GM18517 (cell line): ENCODE measurements around the gene CAP2.
"Not testable (repeated sequence)": the region's sequence is repeated elsewhere in the genome, so short reads cannot be mapped to it uniquely, and the experiment has no call there.

ENCODE experiments used
- ATAC-seq: cut with Tn5 transposase; IDR thresholded peaks from one replicate; pipeline ENCODE4 v1.9.1; 2021; ENCODE audit warnings: mild to moderate bottlenecking, moderate library complexity; ENCODE audit not compliant: unreplicated experiment

Gene CAP2

DNA sequence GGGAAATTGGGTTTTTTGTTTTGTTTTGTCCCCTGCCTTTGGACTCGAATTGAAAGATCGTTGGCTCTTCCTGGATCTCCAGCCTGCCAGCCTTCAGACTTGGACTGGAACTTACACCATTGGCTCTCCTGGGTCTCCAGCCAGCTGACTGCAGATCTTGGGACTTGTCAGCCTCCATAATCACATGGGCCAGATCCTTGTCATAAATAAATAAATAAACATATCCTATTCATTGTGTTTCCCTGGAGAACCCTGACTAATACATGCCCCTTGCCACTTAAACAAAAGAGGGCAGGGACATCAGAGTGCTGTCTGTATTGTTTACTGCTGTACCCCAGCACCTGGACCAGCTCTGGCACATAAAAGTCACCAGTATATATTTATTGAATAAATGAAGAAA lies 101.5 kb downstream of the CAP2 start:
- ATAC-seq = no peak

DNA sequence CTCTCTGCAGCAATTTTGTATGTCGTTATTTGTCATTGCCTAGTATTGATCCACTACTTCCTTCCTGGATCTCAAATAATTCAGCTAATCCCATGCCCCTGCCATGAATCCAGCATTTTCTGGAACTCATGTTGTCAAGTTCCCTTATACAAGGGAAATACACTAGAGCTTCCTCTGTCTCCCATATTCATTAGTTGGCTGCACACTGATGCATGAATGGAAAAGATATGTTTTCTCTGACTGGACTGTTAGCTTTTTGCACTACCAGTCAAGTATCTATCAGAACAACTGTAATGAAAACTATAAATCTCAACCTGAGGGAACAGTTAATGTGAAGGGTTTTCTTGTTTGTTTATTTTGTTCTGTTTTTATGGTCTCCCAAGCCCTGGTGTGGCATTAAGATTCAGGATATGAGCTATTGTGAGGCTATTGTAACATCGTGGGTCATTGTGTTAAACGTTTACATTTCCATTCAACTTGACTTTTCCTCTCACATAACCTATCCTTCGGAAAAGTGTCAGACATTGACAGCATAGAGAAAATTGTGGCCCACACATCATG lies 104.2 kb downstream of the CAP2 start:
- ATAC-seq = no peak

- ATAC-seq = no peak
Measured at GRCh38 chr6:17501442-17501841, 108.0 kb downstream of the CAP2 start.

- ATAC-seq = no peak
Measured at GRCh38 chr6:17501982-17502704, 108.7 kb downstream of the CAP2 start.

GRCh38 chr6:17503051-17503450 lies 109.7 kb downstream of the CAP2 start:
- ATAC-seq = no peak

DNA sequence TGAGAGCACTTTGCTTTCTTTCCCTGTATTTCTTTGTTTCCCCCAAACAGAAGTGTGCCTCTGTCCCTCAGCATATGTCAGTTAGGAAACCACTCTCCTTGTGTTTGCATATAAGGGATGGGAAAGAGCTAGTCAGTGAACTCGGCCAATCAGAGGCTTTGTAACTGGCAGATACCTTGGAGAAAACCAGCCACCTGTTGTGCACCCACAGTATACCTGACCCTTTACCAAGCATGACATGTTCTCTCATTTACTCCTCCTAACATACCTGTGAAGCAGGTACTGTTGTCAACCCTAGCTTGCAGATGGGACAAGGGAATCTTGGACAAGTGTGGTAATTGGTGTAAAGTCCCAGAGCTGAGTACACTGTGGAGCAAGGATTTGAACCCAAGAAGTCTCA lies 110.6 kb downstream of the CAP2 start:
- ATAC-seq = no peak

DNA sequence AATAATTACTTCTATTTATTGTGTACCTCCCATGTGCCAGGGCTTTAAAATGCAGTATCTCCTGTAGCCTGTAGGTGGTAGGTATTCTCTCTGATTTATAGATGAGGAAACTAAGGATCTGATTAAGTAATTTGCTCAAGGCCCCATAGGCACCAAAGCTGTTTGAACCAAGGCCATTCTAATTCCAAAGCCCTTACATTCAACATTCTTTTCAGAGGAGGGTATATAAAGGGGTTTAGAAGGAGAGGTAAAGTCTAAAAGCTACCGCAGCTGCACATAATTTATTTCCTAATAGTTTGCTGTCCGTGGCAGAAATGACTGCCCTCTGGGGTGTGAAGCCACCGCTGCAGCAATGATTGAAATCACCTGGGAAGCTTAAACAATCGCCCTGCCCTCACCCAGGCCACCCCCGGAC lies 111.7 kb downstream of the CAP2 start:
- no peak for ATAC-seq

DNA sequence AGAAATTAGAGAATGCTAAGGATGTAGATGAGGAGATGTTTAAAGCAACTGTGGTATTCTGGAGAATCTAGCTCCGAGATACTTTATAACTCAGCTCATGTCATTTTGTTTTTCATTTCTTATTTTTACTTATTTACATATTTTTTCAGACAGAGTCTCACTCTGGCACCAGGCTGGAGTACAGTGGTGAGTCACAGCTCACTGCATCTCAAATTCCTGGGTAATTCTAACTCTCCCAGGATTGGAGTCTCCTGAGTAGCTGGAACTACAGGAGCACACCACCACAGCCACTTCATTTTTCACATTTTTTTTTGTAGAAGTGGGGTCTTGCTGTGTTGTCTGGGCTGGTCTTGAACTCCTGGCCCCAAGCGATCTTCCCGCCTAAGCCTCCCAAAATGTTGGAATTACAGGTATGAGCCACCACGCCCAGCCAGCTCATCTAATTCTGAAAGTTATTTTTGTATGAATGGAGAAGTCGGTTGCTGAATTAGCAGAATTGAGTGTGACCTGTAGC lies 112.4 kb downstream of the CAP2 start:
- ATAC-seq = no peak

- ATAC-seq = no peak
Measured at GRCh38 chr6:17506531-17506930, 113.1 kb downstream of the CAP2 start.

GRCh38 chr6:17506962-17507361 lies 113.6 kb downstream of the CAP2 start:
- no peak for ATAC-seq

GRCh38 chr6:17511084-17511483 lies 117.7 kb downstream of the CAP2 start:
- ATAC-seq = no peak

- no peak for ATAC-seq
Measured at GRCh38 chr6:17511580-17511979, 118.2 kb downstream of the CAP2 start.

DNA sequence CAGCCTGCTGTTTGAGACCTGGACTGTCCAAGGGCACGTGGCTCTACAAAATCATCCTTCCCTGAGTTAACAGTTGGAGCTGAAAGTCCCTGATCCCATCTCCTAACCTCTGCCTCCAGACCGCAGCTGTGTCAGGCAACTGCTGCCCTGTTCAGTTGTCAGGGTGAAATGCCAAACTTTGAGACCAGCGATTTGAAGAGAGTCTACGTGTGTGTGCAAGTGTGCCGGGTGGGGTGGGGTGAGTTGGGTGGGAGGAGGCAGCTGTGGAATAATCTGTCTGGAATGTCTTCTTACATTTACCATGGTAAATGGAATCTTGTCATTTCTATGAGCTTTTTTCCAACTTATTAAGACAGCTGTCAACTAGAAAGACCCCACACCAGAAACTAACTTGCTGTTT lies 125.7 kb downstream of the CAP2 start:
- ATAC-seq = no peak

DNA sequence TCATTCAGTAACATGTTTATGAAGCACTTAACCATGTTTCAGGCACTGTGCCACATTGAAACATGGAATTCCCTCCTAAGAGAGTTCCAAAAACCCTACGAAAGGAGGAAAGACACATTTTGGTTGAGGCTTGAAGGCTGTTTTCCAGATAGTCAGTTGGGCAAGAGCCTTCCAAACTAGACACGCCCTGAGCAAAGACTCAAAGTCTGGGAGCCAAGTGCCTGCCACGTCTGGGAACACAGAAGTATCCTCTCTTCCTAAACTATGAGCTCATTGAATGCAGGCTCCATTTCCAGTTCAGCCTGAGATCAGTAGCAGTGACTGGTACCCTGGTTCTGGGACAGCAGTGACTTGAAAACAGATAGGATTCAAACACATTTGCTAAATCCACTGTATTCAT lies 132.2 kb downstream of the CAP2 start:
- no peak for ATAC-seq

DNA sequence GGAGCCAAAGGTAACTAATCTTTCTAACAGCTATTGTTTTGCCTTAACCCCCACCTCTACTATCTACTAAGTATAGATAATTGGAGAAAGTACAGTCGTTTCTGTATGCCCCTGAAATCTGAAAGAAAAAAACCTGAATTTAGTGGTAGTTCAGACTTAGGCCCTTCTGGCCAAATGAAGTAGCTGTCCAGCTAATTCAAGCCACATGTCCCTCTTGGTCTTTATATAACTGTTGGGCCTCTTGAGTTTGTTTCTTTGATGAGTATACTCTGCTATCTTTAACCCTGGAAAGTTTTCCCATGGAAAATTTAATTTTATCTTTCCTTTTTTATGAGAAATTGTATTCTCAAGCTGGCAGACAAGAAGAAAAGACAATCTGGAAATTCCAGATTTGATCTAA lies 133.7 kb downstream of the CAP2 start:
- ATAC-seq = no peak

GRCh38 chr6:17530321-17530835 lies 137.0 kb downstream of the CAP2 start:
- ATAC-seq = no peak

GRCh38 chr6:17536586-17536985 lies 143.2 kb downstream of the CAP2 start:
- ATAC-seq = peak; percentile 51

DNA sequence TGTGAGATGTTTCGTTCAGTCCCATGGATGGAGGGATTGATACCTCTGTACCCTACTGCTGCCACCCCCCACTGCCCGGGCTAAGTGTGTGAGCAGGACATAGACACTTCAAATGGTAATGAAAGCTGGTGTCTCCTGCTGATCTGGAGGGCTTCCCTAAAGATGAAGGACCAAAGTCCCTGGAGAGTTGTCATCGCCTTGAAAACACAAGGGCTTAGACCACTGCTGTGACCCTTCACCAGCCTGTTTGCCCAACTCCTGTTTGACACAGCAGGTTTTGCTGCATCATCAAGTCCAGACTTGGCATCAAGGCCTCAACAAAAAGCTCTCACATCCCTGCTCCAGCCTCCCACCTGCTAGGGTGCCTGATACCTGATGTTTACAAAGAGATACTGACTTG lies 148.8 kb downstream of the CAP2 start:
- no peak for ATAC-seq

DNA sequence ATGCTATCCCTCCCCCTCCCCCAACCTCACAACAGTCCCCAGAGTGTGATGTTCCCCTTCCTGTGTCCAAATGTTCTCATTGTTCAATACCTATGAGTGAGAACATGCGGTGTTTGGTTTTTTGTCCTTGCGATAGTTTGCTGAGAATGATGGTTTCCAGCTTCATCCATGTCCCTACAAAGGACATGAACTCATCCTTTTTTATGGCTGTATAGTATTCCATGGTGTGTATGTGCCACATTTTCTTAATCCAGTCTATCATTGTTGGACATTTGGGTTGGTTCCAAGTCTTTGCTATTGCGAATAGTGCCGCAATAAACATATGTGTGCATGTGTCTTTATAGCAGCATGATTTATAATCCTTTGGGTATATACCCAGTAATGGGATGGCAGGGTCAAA lies 152.3 kb downstream of the CAP2 start:
- not testable (repeated sequence) for ATAC-seq

- ATAC-seq = no peak
Measured at GRCh38 chr6:17551383-17551958, 158.1 kb downstream of the CAP2 start.

GRCh38 chr6:17552861-17553260 lies 159.5 kb downstream of the CAP2 start:
- no peak for ATAC-seq

DNA sequence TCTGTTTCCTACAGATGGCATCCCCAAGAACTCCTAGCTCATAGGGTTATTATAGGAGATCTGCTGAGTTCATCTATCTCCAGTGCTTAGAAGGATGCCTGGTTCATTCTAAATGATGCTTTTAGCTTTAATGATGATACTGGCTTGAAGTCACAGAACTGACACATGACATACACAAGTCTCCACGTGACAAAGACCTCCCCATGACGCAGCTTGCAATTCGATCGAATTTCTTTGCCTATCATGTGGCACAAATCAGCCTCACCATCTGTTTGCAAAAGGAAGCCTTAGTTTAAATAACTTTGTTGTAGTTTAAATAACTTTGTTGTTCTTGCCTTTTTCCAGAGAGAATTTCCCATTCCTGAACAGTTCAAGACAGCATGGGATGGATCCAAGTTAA lies 162.6 kb downstream of the CAP2 start:
- no peak for ATAC-seq
